Natural killer cell (primary cell): ENCODE measurements around the gene PPL. TPM values are rescaled to one million over a fixed set of nuclear protein-coding genes. Genes with fewer than 3 reads are reported as not detected.

Experiments
- ATAC-seq, 3 donors: fragments of 150-1000 bp in 2 of 3; fragments of 200-7000 bp in 1 of 3; cut with Tn5 transposase; 1 replicate in 1 of 3; 2 replicates in 2 of 3; pipeline ENCODE4 v1.10.0; 2021; ENCODE audit warnings: mild to moderate bottlenecking in 2 of 3, moderate library complexity in 2 of 3
- DNase-seq, 2 donors: peaks; one replicate each; pipeline versions ENCODE4 v3.0.0 to v3.0.0-alpha.2; 2013 to 2021; ENCODE audit warnings: mixed read lengths in 1 of 2
- H3K27ac ChIP-seq: one replicate; pipeline ENCODE4 v1.5.1; 2013; ENCODE audit warnings: mild to moderate bottlenecking, low read length
- H3K27me3 ChIP-seq: one replicate; pipeline ENCODE4 v1.6.1; 2013; ENCODE audit warnings: low read length; ENCODE audit not compliant: control insufficient read depth, insufficient read depth
- H3K36me3 ChIP-seq: one replicate; pipeline ENCODE4 v1.6.1; 2013; ENCODE audit warnings: low read length; ENCODE audit not compliant: control insufficient read depth, insufficient read depth
- H3K4me1 ChIP-seq: one replicate; pipeline ENCODE4 v1.6.1; 2013; ENCODE audit warnings: low read length; ENCODE audit not compliant: control insufficient read depth, insufficient read depth
- H3K4me3 ChIP-seq: one replicate; pipeline ENCODE4 v1.5.1; 2013; ENCODE audit warnings: low read length
- H3K9me3 ChIP-seq: one replicate; pipeline ENCODE4 v1.6.1; 2013; ENCODE audit warnings: low read length; ENCODE audit not compliant: control insufficient read depth, insufficient read depth
- H3K27ac Mint-ChIP-seq, 2 donors: one replicate each; pipeline ENCODE4 v1.8.0; 2022; ENCODE audit warnings: mild to moderate bottlenecking in 2 of 2, mixed read lengths in 2 of 2, moderate library complexity in 1 of 2
- H3K27me3 Mint-ChIP-seq, 2 donors: one replicate each; pipeline ENCODE4 v1.8.0; 2022; ENCODE audit warnings: low read depth in 2 of 2, mixed read lengths in 2 of 2
- H3K36me3 Mint-ChIP-seq: one replicate; pipeline ENCODE4 v1.8.0; 2022; ENCODE audit warnings: mixed read lengths
- H3K4me1 Mint-ChIP-seq, 2 donors: one replicate each; pipeline ENCODE4 v1.8.0; 2022; ENCODE audit warnings: mixed read lengths in 2 of 2
- H3K4me3 Mint-ChIP-seq: one replicate; pipeline ENCODE4 v1.8.0; 2022; ENCODE audit warnings: mild to moderate bottlenecking, moderate library complexity, mixed read lengths
- H3K9me3 Mint-ChIP-seq, 2 donors: one replicate each; pipeline ENCODE4 v1.8.0; 2022; ENCODE audit warnings: mixed read lengths in 2 of 2
- CTCF ChIP-seq: fragments of 200-600 bp; IDR thresholded peaks from one replicate; pipeline ENCODE4 v1.8.0; 2022; ENCODE audit warnings: antibody characterized with exemption
- WGBS: methylation state at CpG from one replicate; pipeline ENCODE4 v1.1.7; 2013; ENCODE audit warnings: missing lambda C conversion rate; ENCODE audit not compliant: insufficient coverage; 5-methylcytosine and 5-hydroxymethylcytosine counted together
- intact Hi-C: fragments of 100-400 bp; cut with micrococcal nuclease; formaldehyde crosslinking; loops from one replicate; pipeline ENCODE4 v1.14.2; 2022
- total RNA-seq, 4 donors: library from RNA; stranded (reverse); fragments of 120-200 nt in 1 of 4; gene quantifications; one replicate each; pipeline versions ENCODE4 v1.2.3 to v1.2.4, GENCODE V29; 2013 to 2022

The PPL gene
- total RNA-seq, 3 donors from 2014 or later (not counting 1 experiment from before 2014, with no cell fraction given): not detected

DNA sequence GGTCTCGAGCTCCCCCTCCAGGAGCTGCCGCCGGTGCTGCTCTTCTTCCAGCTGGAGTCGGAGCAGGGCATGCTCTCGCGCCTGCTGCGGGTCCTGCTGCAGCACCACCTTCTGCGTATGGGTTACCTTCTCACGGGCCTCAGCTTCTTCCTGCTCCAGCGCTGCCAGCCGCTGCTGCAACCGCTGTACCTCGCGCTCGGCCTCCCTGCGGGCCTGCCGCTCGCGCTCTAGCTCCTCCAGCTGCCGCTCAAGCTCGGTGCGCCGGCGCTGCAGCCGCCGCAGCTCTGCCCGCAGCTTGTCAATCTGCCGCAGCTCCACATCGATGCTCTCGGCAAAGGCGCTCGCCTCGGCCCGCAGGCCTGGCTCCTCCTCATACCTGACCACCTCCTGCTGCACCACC lies 52.7 kb downstream of the PPL start:
- Mint-ChIP-seq H3K27ac (peak overlapping the region in 1 of 2 donors; percentile 51), H3K9me3 (no peaks in the 10 kb centered on the region)

GRCh38 chr16:4883501-4883900 lies 53.4 kb downstream of the PPL start:
- H3K36me3 ChIP-seq: peaks cover 64% of the 10 kb centered on the region
- no peak overlapping the region for H3K27ac Mint-ChIP-seq
- peaks cover 30% of the 10 kb centered on the region for H3K36me3 Mint-ChIP-seq

More for the DNA sequence above, 52.7 kb downstream of the PPL start:
- intact Hi-C loops: no loop called here
- Histone ChIP-seq H3K4me1 (no peaks in the 10 kb centered on the region), H3K27ac (no peak overlapping the region), H3K4me3 (no peak overlapping the region), H3K9me3 (no peaks in the 10 kb centered on the region), H3K27me3 (no peaks in the 10 kb centered on the region), H3K36me3 (peaks cover 59% of the 10 kb centered on the region)
- no peak overlapping the region for H3K4me3 Mint-ChIP-seq
- no peaks in the 10 kb centered on the region for H3K27me3 Mint-ChIP-seq
- no peak for DNase-seq
- H3K4me1 Mint-ChIP-seq: peaks cover 10 to 12% of the 10 kb centered on the region in 2 donors
- H3K36me3 Mint-ChIP-seq: peaks cover 24% of the 10 kb centered on the region
- no peak for ATAC-seq
- 96% methylated on average over 34 of the region's 34 CpGs for WGBS
- TF ChIP-seq CTCF: no peak

GRCh38 chr16:4882633-4883285 lies 54.2 kb downstream of the PPL start:
- peaks cover 10 to 12% of the 10 kb centered on the region in 2 donors for H3K4me1 Mint-ChIP-seq
- Histone ChIP-seq H3K9me3 (no peaks in the 10 kb centered on the region), H3K27me3 (no peaks in the 10 kb centered on the region), H3K27ac (no peak overlapping the region), H3K36me3 (peaks cover 69% of the 10 kb centered on the region), H3K4me3 (no peak overlapping the region), H3K4me1 (no peaks in the 10 kb centered on the region)
- H3K27ac Mint-ChIP-seq: no peak overlapping the region
- H3K27me3 Mint-ChIP-seq: no peaks in the 10 kb centered on the region
- no peak overlapping the region for H3K4me3 Mint-ChIP-seq
- H3K36me3 Mint-ChIP-seq: peaks cover 30% of the 10 kb centered on the region
- no peak for DNase-seq
- no peak for TF ChIP-seq CTCF
- no peak for ATAC-seq
- H3K9me3 Mint-ChIP-seq: no peaks in the 10 kb centered on the region
- intact Hi-C loops: no loop called here
- WGBS: 95% methylated on average over 11 of the region's 11 CpGs

More at GRCh38 chr16:4883501-4883900, 53.4 kb downstream of the PPL start:
- whole genome bisulfite sequencing: 98% methylated on average over 25 of the region's 25 CpGs
- H3K27me3 ChIP-seq: no peaks in the 10 kb centered on the region
- no peak for TF ChIP-seq CTCF
- no peaks in the 10 kb centered on the region for H3K4me1 ChIP-seq
- DNase-seq (no peak), ATAC-seq (no peak)
- H3K27me3 Mint-ChIP-seq: no peaks in the 10 kb centered on the region
- H3K4me1 Mint-ChIP-seq: peaks cover 10 to 12% of the 10 kb centered on the region in 2 donors
- H3K4me3 Mint-ChIP-seq: no peak overlapping the region
- intact Hi-C loops: no loop called here
- no peak overlapping the region for H3K4me3 ChIP-seq
- no peaks in the 10 kb centered on the region for H3K9me3 ChIP-seq
- no peak overlapping the region for H3K27ac ChIP-seq
- H3K9me3 Mint-ChIP-seq: no peaks in the 10 kb centered on the region
